HCT116 (cell line): ENCODE measurements around the gene RCC2. TPM values are rescaled to one million over a fixed set of nuclear protein-coding genes. Genes with fewer than 3 reads are reported as not detected.

Source experiments
- ATAC-seq: fragments of 200-7000 bp; cut with Tn5 transposase; 2 replicates; pipeline ENCODE4 v1.9.1; 2020; ENCODE audit warnings: mild to moderate bottlenecking, moderate library complexity
- BruUV-seq: library from RNA; stranded (reverse); fragments of 400-500 nt; replicated peaks from 2 replicates; lab custom pipeline; 2021; lab: Mats Ljungman, UMichigan
- CTCF ChIA-PET: fragments of 300-600 bp; sonication (Branson Sonifier 250); formaldehyde crosslinking; loops from one replicate; lab custom pipeline; 2021; ENCODE audit warnings: antibody characterized with exemption; lab: Charles Lee
- POLR2A ChIA-PET: fragments of 300-600, 350-600 bp; sonication (Branson Sonifier 250); formaldehyde crosslinking; loops from one replicate; lab custom pipeline; 2021; ENCODE audit warnings: antibody characterized with exemption; lab: Charles Lee
- RAD21 ChIA-PET, 2 experiments: fragments of 300-600 bp; sonication (Branson Sonifier 250); formaldehyde crosslinking; loops; one replicate each; lab custom pipeline; 2023; ENCODE audit warnings: low total read pairs in 2 of 2; ENCODE audit not compliant: uncharacterized antibody in 2 of 2, unreplicated experiment in 2 of 2, low non-redundant PET in 1 of 2; lab: Charles Lee
- DNase-seq: peaks from one replicate; pipeline ENCODE4 v3.0.0-alpha.2; 2010; ENCODE audit warnings: low read depth, low spot score
- H2AFZ ChIP-seq: fragments of 200-600 bp; shearing (Covaris generic), sonication (generic); 2 replicates; pipeline ENCODE4 v1.6.1; 2017; ENCODE audit warnings: low read depth, mixed run types, mixed read lengths, antibody characterized with exemption, low read length; ENCODE audit not compliant: poor library complexity, severe bottlenecking
- H3K27ac ChIP-seq: 2 replicates; pipeline ENCODE4 v1.5.1; 2012; ENCODE audit warnings: low read depth, low read length
- H3K27me3 ChIP-seq: fragments of 200-600 bp; sonication (generic); 2 replicates; pipeline ENCODE4 v1.6.1; 2016; ENCODE audit warnings: mixed run types, low read length, mixed read lengths; ENCODE audit not compliant: insufficient read depth
- H3K36me3 ChIP-seq, 2 experiments: fragments of 200-500 bp in 1 of 2; fragments of 200-600 bp in 1 of 2; sonication (Bioruptor generic) in 1 of 2; sonication (generic) in 1 of 2; 2 replicates each; pipeline versions ENCODE4 v1.5.1 to v1.6.1; 2014 to 2016; ENCODE audit warnings: low read length in 2 of 2, inconsistent platforms in 1 of 2, mixed read lengths in 1 of 2, mixed run types in 1 of 2; ENCODE audit not compliant: insufficient read depth in 2 of 2, control insufficient read depth in 1 of 2
- H3K4me1 ChIP-seq, 2 experiments: fragments of 200-600 bp in 1 of 2; sonication (generic) in 1 of 2; 2 replicates each; pipeline versions ENCODE4 v1.5.1 to v1.6.1; 2012 to 2017; ENCODE audit warnings: low read length in 2 of 2, inconsistent platforms in 1 of 2, mild to moderate bottlenecking in 1 of 2, mixed read lengths in 1 of 2, mixed run types in 1 of 2, moderate library complexity in 1 of 2; ENCODE audit not compliant: insufficient read depth in 2 of 2, control insufficient read depth in 1 of 2
- H3K4me2 ChIP-seq: fragments of 200-600 bp; sonication (generic); 2 replicates; pipeline ENCODE4 v1.6.1; 2017; ENCODE audit warnings: mixed run types, low read length, mixed read lengths
- H3K4me3 ChIP-seq, 2 experiments: fragments of 200-600 bp in 1 of 2; sonication (generic) in 1 of 2; replicated peaks in 1 of 2; 2 replicates each; pipeline ENCODE4 v1.5.1; 2011 to 2016; ENCODE audit warnings: low read length in 2 of 2, control low read depth in 1 of 2, low read depth in 1 of 2, mild to moderate bottlenecking in 1 of 2, mixed read lengths in 1 of 2, mixed run types in 1 of 2
- H3K79me2 ChIP-seq: fragments of 200-600 bp; sonication (generic); 2 replicates; pipeline ENCODE4 v1.6.1; 2017; ENCODE audit warnings: mild to moderate bottlenecking, mixed run types, low read length, moderate library complexity, mixed read lengths; ENCODE audit not compliant: insufficient read depth
- H3K9ac ChIP-seq: fragments of 200-600 bp; sonication (generic); 2 replicates; pipeline ENCODE4 v1.6.1; 2016; ENCODE audit warnings: low read length, mixed read lengths
- H3K9me2 ChIP-seq: fragments of 200-600 bp; sonication (generic), shearing (Covaris generic); 2 replicates; pipeline ENCODE4 v1.6.1; 2017; ENCODE audit warnings: mixed run types, mild to moderate bottlenecking, moderate library complexity; ENCODE audit not compliant: insufficient read depth
- H3K9me3 ChIP-seq, 2 experiments: fragments of 200-500 bp in 1 of 2; fragments of 200-600 bp in 1 of 2; sonication (Bioruptor generic) in 1 of 2; sonication (generic) in 1 of 2; 2 replicates each; pipeline ENCODE4 v1.6.1; 2014 to 2017; ENCODE audit warnings: low read length in 2 of 2, mixed read lengths in 2 of 2, inconsistent platforms in 1 of 2, low read depth in 1 of 2, mild to moderate bottlenecking in 1 of 2, mixed run types in 1 of 2, moderate library complexity in 1 of 2; ENCODE audit not compliant: control insufficient read depth in 1 of 2, insufficient read depth in 1 of 2
- H4K20me1 ChIP-seq: fragments of 200-600 bp; sonication (generic), shearing (Covaris generic); 2 replicates; pipeline ENCODE4 v1.6.1; 2017; ENCODE audit warnings: mixed run types, mild to moderate bottlenecking, moderate library complexity; ENCODE audit not compliant: insufficient read depth
- CEBPB ChIP-seq: IDR thresholded peaks from 2 replicates; pipeline ENCODE4 v1.6.1; 2012; ENCODE audit warnings: low read depth
- CTCF ChIP-seq, 3 experiments: fragments of 200-600 bp in 1 of 3; sonication (generic) in 1 of 3; IDR thresholded peaks in 2 of 3; conservative IDR thresholded peaks in 1 of 3; 2 replicates each; pipeline ENCODE4 v1.5.1; 2012 to 2017; ENCODE audit warnings: low read depth in 2 of 3, low read length in 2 of 3, antibody characterized with exemption in 1 of 3, borderline replicate concordance in 1 of 3, control low read depth in 1 of 3, mild to moderate bottlenecking in 1 of 3, mixed read lengths in 1 of 3, mixed run types in 1 of 3, moderate library complexity in 1 of 3; ENCODE audit not compliant: insufficient read depth in 1 of 3
- EGR1 ChIP-seq: IDR thresholded peaks from 2 replicates; pipeline ENCODE4 v1.6.1; 2012; ENCODE audit warnings: low read depth
- EZH2 ChIP-seq: fragments of 200-600 bp; sonication (generic); IDR thresholded peaks from 2 replicates; pipeline ENCODE4 v1.6.1; 2017; ENCODE audit warnings: antibody characterized with exemption, mixed run types
- EZH2phosphoT487 ChIP-seq: fragments of 200-600 bp; IDR thresholded peaks from 2 replicates; pipeline ENCODE4 v1.6.1; 2018; ENCODE audit warnings: antibody characterized with exemption, borderline replicate concordance
- FOSL1 ChIP-seq: IDR thresholded peaks from 2 replicates; pipeline ENCODE4 v1.6.1; 2012; ENCODE audit warnings: low read depth
- POLR2A ChIP-seq: IDR thresholded peaks from 2 replicates; pipeline ENCODE4 v1.7.0; 2011; ENCODE audit warnings: borderline replicate concordance; ENCODE audit not compliant: insufficient read depth, insufficient read length; ENCODE audit errors: extremely low read depth
- POLR2AphosphoS5 ChIP-seq: IDR thresholded peaks from 2 replicates; pipeline ENCODE4 v1.6.1; 2011; ENCODE audit warnings: mild to moderate bottlenecking, low read depth, low read length, moderate library complexity
- RAD21 ChIP-seq: IDR thresholded peaks from 2 replicates; pipeline ENCODE4 v1.6.1; 2012; ENCODE audit warnings: low read depth, mild to moderate bottlenecking
- SIN3A ChIP-seq: IDR thresholded peaks from 2 replicates; pipeline ENCODE4 v1.6.1; 2012; ENCODE audit warnings: low read depth
- SP1 ChIP-seq: IDR thresholded peaks from 2 replicates; pipeline ENCODE4 v1.6.1; 2012; ENCODE audit warnings: low read depth
- SRF ChIP-seq: IDR thresholded peaks from 2 replicates; pipeline ENCODE4 v1.6.1; 2012; ENCODE audit warnings: low read depth
- TCF7L2 ChIP-seq: IDR thresholded peaks from 2 replicates; pipeline ENCODE4 v1.7.0; 2011; ENCODE audit warnings: borderline replicate concordance, inconsistent platforms; ENCODE audit not compliant: insufficient read depth, insufficient read length; ENCODE audit errors: extremely low read depth
- YY1 ChIP-seq: IDR thresholded peaks from 2 replicates; pipeline ENCODE4 v1.6.1; 2011; ENCODE audit warnings: low read length, low read depth, moderate library complexity, mild to moderate bottlenecking; ENCODE audit not compliant: insufficient replicate concordance; ENCODE audit errors: extremely low read depth
- intact Hi-C: fragments of 100-400 bp; cut with micrococcal nuclease; formaldehyde crosslinking; loops from 2 replicates; pipeline ENCODE4 v1.10.0; 2022
- total RNA-seq: library from RNA; stranded (reverse); gene quantifications from one replicate; pipeline ENCODE4 v1.2.1, GENCODE V29; 2021; ENCODE audit not compliant: unreplicated experiment
- TF ChIP-seq, protein P1 (sequence below): IDR thresholded peaks from 2 replicates; pipeline ENCODE4 v1.6.1; 2011; ENCODE audit warnings: mild to moderate bottlenecking, low read length, moderate library complexity; ENCODE audit not compliant: insufficient replicate concordance; ENCODE audit errors: extremely low read depth

The RCC2 gene
- total RNA-seq, 1 experiment from 2014 or later = 178 TPM

DNA sequence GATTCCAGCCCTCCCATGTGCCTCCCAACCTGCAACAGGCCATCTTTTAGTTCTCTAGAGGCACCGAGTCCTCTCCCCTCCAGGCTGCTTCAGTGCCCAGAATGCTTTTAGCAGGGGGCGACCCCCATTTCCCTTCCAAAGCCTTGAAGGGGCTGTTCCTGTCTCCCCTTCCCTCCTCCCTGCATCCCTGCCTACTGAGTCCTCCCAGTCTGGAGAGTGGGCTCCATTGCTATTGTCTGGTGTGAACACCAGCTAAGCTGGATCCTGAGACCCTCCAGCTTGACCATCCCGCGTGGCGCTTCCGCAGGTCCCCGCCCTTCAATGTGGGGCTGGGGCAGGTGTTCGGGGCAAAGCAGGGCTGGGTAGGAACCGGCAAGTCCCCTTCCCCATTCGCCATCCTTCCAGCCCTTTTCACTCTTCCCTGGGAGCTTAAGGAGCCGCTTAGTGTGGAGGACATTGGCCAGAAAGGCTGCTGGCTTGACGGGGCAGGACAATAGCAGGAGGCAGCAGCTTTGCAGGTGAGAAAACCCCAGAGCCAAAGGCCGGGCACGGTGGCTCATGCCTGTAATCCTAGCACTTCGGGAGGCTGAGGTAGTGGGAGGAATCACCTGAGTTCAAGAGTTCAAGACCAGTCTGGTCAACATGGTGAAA lies 35.3 kb downstream of the RCC2 start (continued):
- TF ChIP-seq CTCF (IDR thresholded peaks at IDR 0.05 in 2 of 3, conservative IDR thresholded peaks at IDR 0.05 in 1 of 3; ENCODE audit: borderline replicate concordance in 1 of 3, insufficient read depth in 1 of 3, low read depth in 2 of 3, low read length in 2 of 3) = no peak
- TF ChIP-seq, protein P1, sequence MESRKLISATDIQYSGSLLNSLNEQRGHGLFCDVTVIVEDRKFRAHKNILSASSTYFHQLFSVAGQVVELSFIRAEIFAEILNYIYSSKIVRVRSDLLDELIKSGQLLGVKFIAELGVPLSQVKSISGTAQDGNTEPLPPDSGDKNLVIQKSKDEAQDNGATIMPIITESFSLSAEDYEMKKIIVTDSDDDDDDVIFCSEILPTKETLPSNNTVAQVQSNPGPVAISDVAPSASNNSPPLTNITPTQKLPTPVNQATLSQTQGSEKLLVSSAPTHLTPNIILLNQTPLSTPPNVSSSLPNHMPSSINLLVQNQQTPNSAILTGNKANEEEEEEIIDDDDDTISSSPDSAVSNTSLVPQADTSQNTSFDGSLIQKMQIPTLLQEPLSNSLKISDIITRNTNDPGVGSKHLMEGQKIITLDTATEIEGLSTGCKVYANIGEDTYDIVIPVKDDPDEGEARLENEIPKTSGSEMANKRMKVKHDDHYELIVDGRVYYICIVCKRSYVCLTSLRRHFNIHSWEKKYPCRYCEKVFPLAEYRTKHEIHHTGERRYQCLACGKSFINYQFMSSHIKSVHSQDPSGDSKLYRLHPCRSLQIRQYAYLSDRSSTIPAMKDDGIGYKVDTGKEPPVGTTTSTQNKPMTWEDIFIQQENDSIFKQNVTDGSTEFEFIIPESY = no peak
- TF ChIP-seq SRF = no peak
- no peak for TF ChIP-seq SP1
- TF ChIP-seq FOSL1 = no peak
- no peak for TF ChIP-seq EZH2

- H3K9me2 ChIP-seq = no peaks in the 10 kb centered on the region
- CTCF ChIA-PET = interaction anchor here (0.8 to 1.2 kb wide), 2 partner anchors 164 to 277 kb away, joined by 3 to 5 read pairs; no protein-coding TSS in a partner anchor
- RAD21 ChIA-PET = no interaction called here
- no peaks in the 10 kb centered on the region for H3K79me2 ChIP-seq
- H3K27ac ChIP-seq = no peak overlapping the region
- ATAC-seq = no peak
- H3K27me3 ChIP-seq = no peaks in the 10 kb centered on the region
- BruUV-seq = no TSS peak
- no peak overlapping the region for H3K4me3 ChIP-seq
- no peaks in the 10 kb centered on the region for H3K36me3 ChIP-seq
- no peaks in the 10 kb centered on the region for H3K4me1 ChIP-seq
- H3K4me2 ChIP-seq = no peak overlapping the region
- no peaks in the 10 kb centered on the region for H4K20me1 ChIP-seq
- H2AFZ ChIP-seq = no peak overlapping the region
- H3K9ac ChIP-seq = no peak overlapping the region
- no peak for DNase-seq
- H3K9me3 ChIP-seq = no peaks in the 10 kb centered on the region
- intact Hi-C loops = no loop called here
- POLR2A ChIA-PET = no interaction called here
- TF ChIP-seq RAD21 (no peak), EZH2phosphoT487 (no peak), SIN3A (no peak), POLR2AphosphoS5 (no peak), POLR2A (no peak), CEBPB (no peak), YY1 (no peak), SP1 (no peak), CTCF (IDR thresholded peaks at IDR 0.05 in 2 of 3, conservative IDR thresholded peaks at IDR 0.05 in 1 of 3; ENCODE audit: borderline replicate concordance in 1 of 3, insufficient read depth in 1 of 3, low read depth in 2 of 3, low read length in 2 of 3) (no peak), TCF7L2 (no peak), EGR1 (no peak)
- TF ChIP-seq, protein P1 = no peak
These were observed 36.4 kb downstream of the RCC2 start for GRCh38 chr1:17403081-17403480.
